ENCODE data around the gene MMS19. TPM values are rescaled to one million over a fixed set of nuclear protein-coding genes. Genes with fewer than 3 reads are reported as not detected.
A peak's percentile ranks its signal among the peaks of the same experiment; 100 is the strongest.
"Not testable (repeated sequence)": the region's sequence is repeated elsewhere in the genome, so short reads cannot be mapped to it uniquely, and the experiment has no call there.

MMS19 gene
- 70.7 and 76.8 TPM in 2 replicates for total RNA-seq

GRCh38 chr10:97498076-97498840, at the start of gene MMS19:
Gene MMS19 (minus strand): TSS chr10:97498422. CDS start chr10:97498384, 38 bp downstream.
- DNase-seq (ENCODE audit: low read depth, low spot score), result peak; percentile 89

- no peak for DNase-seq (ENCODE audit: low read depth, low spot score)
Observed at GRCh38 chr10:97547962-97548361, 49.7 kb upstream of the MMS19 start.

- no peak for DNase-seq (ENCODE audit: low read depth, low spot score)
Observed at GRCh38 chr10:97547271-97547600, 49.0 kb upstream of the MMS19 start.

- no peak for DNase-seq (ENCODE audit: low read depth, low spot score)
Observed at GRCh38 chr10:97546456-97547270, 48.4 kb upstream of the MMS19 start.

- DNase-seq (ENCODE audit: low read depth, low spot score), result peak; percentile 96
Observed at GRCh38 chr10:97543025-97543546, 44.9 kb upstream of the MMS19 start.

GRCh38 chr10:97542169-97543024, 44.2 kb upstream of the MMS19 start:
- peak; percentile 96 for DNase-seq (ENCODE audit: low read depth, low spot score)

GRCh38 chr10:97540669-97541500, 42.7 kb upstream of the MMS19 start:
- no peak for DNase-seq (ENCODE audit: low read depth, low spot score)

- no peak for DNase-seq (ENCODE audit: low read depth, low spot score)
Observed at GRCh38 chr10:97539523-97540200, 41.4 kb upstream of the MMS19 start.

GRCh38 chr10:97538839-97539238, 40.6 kb upstream of the MMS19 start:
- no peak for DNase-seq (ENCODE audit: low read depth, low spot score)

GRCh38 chr10:97538411-97538810, 40.2 kb upstream of the MMS19 start:
- DNase-seq (ENCODE audit: low read depth, low spot score), result no peak

- no peak for DNase-seq (ENCODE audit: low read depth, low spot score)
Observed at GRCh38 chr10:97537186-97537869, 39.1 kb upstream of the MMS19 start.

GRCh38 chr10:97534746-97535367, 36.6 kb upstream of the MMS19 start:
- DNase-seq (ENCODE audit: low read depth, low spot score), result no peak

GRCh38 chr10:97533888-97534287, 35.7 kb upstream of the MMS19 start:
- DNase-seq (ENCODE audit: low read depth, low spot score), result no peak

GRCh38 chr10:97532935-97533671, 34.9 kb upstream of the MMS19 start:
- no peak for DNase-seq (ENCODE audit: low read depth, low spot score)

GRCh38 chr10:97531401-97531986, 33.3 kb upstream of the MMS19 start:
- no peak for DNase-seq (ENCODE audit: low read depth, low spot score)

GRCh38 chr10:97529685-97530465, 31.7 kb upstream of the MMS19 start:
- DNase-seq (ENCODE audit: low read depth, low spot score), result no peak

GRCh38 chr10:97528876-97529275, 30.7 kb upstream of the MMS19 start:
- DNase-seq (ENCODE audit: low read depth, low spot score), result not testable (repeated sequence)
